ENCODE data around the gene SPSB1.

The SPSB1 gene

DNA sequence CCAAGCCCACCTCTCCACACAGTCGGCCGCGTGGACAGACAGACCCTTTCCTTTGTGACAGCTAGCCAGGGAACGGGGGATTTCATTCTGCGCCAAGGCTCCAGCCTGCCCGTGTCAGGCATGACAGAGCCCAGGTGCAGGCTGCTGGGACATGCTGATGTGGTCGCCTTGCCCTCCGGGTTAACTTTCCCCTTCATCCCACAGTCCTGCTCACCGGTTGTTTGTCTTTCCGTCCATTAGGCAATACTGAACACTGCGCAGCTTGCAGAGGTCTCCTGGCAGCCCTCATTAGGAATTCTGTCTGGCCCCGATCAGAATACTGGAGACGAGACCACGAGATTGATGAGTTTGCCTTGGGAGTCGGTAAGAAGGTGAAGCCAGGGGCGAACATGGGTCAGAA is 62.8 kb downstream of the SPSB1 start:
- TF ChIP-seq, protein P1, sequence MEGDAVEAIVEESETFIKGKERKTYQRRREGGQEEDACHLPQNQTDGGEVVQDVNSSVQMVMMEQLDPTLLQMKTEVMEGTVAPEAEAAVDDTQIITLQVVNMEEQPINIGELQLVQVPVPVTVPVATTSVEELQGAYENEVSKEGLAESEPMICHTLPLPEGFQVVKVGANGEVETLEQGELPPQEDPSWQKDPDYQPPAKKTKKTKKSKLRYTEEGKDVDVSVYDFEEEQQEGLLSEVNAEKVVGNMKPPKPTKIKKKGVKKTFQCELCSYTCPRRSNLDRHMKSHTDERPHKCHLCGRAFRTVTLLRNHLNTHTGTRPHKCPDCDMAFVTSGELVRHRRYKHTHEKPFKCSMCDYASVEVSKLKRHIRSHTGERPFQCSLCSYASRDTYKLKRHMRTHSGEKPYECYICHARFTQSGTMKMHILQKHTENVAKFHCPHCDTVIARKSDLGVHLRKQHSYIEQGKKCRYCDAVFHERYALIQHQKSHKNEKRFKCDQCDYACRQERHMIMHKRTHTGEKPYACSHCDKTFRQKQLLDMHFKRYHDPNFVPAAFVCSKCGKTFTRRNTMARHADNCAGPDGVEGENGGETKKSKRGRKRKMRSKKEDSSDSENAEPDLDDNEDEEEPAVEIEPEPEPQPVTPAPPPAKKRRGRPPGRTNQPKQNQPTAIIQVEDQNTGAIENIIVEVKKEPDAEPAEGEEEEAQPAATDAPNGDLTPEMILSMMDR (IDR thresholded peaks at IDR 0.05), result no peak

DNA sequence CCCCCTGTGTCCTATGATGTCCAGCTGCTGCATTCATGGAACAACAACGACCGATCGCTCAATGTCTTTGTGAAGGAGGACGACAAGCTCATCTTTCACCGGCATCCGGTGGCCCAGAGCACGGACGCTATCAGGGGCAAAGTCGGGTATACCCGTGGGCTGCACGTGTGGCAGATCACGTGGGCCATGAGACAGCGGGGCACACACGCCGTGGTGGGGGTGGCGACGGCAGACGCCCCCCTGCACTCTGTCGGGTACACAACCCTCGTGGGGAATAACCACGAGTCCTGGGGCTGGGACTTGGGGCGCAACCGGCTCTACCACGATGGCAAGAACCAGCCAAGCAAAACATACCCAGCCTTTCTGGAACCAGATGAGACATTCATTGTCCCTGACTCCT is 63.3 kb downstream of the SPSB1 start:
- TF ChIP-seq, protein P1 (IDR thresholded peaks at IDR 0.05), result no peak

DNA sequence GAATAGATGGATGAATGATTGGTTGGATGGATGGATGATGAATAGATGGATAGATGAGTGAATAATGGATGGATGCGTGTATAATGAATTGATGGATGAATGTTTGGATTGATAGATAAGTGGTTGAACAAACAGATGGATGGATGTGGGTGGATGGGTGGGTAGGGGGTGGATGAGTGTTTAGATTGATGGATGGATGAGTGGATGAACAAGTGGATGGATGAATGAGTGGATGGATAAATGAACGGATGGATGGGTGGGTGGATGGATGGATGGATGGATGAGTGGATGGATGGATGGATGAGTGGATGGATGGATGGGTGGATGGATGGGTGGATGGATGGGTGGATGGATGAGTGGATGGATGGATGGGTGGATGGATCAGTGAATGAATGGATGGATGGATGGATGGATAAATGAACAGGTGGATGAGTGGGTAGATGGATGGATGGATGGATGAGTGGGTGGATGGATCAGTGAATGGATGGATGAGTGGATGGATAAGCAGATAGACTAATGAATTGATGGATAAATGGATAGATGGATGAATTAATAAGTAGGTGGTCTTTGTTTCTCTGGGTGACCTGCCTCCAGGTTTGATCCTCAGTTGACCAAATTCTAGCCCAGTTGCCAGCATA is 64.3 kb downstream of the SPSB1 start:
- TF ChIP-seq, protein P1 (IDR thresholded peaks at IDR 0.05), result no peak

DNA sequence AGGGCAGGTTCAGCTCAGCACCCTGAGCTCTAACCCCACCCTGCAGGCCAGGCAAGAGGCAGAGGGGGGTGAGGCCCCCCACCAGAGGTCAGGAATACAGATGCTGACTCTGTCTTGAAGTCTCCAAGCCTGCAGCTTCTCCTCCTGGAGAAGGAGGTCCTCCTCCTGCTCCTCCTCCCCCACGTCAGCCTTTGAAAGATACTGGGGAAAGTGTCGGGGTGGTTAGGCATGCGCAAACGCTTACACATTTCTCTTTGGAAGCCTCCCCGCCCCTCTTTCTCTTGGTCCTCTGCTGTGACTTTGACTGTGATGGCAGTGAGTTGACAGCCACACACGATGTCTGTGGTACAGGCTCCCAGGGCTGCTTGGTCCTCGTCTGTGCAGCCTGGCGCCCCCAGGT is 65.3 kb downstream of the SPSB1 start:
- TF ChIP-seq, protein P1 (IDR thresholded peaks at IDR 0.05), result no peak

DNA sequence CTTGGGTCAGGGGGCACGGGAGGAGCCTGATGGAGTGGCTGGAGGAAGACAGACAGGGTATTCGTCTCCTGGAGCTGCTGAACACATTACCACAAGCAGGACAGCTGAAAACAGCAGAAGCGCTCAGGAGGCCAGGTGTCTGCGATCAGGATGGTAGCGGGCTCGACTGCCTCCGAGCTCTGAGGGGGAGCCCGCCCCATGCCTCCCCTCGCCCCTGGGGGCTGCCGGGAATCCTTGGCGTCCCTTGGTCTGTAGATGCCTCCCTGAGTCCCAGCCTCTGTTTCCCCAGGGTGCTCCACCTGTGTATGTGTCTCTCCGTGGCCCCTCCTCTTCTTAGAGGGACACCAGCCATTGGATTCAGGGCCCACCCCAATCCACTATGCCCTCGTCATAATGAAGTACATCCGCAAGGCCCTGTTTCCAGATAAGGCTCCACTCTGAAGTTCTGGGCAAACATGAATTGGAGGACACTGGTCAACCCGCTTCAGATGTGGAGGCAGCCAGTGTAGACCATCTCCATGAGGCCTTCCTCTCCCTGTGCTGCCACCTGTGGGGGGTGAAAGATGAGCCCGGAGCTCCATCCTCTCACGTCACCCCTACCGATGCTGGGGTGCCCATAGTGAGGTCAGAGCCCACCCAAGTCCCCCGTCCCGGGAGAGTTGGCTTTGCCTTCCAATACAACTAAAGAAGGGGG is 67.8 kb downstream of the SPSB1 start:
- TF ChIP-seq, protein P1 (IDR thresholded peaks at IDR 0.05), result no peak

DNA sequence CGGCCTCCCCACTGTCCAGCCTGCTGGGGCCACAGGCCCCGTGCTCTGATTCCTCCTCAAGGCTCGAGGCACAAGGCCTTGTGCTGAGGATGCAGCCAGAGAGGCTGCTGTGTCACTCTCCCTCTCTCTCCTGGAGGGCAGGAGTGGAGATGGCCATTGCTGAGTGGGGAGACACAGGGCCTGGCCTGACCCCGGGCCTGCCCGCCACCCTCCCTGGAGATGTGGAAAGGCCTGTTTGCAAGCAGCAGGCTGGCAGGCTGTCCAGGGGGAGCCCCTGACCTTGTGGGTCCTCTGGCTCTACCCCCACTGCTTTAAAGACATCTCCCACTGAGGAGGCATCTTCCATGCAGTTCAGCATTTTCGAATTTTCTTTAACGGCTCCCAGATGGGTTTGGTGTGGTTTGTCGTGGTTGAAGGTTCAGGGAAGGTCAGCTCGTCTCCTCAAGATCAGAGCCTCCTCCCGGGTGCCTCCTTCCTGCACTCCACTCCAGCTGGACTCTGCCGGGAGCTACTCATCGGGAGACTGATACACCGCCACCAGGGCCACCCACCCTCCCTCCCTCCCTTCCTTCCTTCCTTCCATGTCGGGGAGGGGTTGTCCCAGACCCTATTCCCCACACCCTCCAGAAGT is 69.1 kb downstream of the SPSB1 start:
- TF ChIP-seq, protein P1 (IDR thresholded peaks at IDR 0.05), result no peak

DNA sequence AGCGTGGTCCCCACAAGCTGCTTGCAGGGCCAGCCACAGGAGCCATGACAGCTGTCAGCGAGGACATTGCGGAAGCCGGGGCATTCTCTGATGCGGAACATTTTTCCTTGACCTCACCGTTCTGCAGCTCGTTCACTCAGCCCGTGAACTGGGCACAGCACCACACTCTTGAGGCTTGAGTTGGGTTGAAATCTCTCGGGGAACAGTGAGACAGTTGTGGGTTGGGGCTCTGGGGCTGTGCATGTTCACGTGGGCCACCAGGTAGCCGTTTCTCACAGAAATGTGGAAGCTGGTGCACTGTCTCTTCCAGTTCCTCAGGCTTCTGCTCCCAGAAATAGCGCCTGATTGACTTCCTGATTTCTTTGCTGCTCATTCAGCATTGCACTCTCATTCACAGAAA is 69.8 kb downstream of the SPSB1 start:
- TF ChIP-seq, protein P1 (IDR thresholded peaks at IDR 0.05), result no peak
